Cardiac muscle cell (in vitro differentiated cells and primary cell): Measurements from ENCODE around the gene ERBB4. TPM values are rescaled to one million over a fixed set of nuclear protein-coding genes. Genes with fewer than 3 reads are reported as not detected.

Experiments
- DNase-seq, 2 donors: peaks; one replicate each; pipeline versions ENCODE4 v3.0.0 to v3.0.0-alpha.2; 2010 to 2017; ENCODE audit warnings: low read depth in 1 of 2, low spot score in 1 of 2
- H3K27ac ChIP-seq: fragments of 200-600 bp; sonication (generic); 2 replicates; pipeline ENCODE4 v1.5.1; 2016
- H3K27me3 ChIP-seq: fragments of 200-600 bp; sonication (generic); 2 replicates; pipeline ENCODE4 v1.6.0; 2016; ENCODE audit warnings: control low read depth
- H3K36me3 ChIP-seq: fragments of 200-600 bp; sonication (generic); 2 replicates; pipeline ENCODE4 v1.5.1; 2016; ENCODE audit warnings: control low read depth
- H3K4me1 ChIP-seq: fragments of 200-600 bp; sonication (generic); 2 replicates; pipeline ENCODE4 v1.8.1; 2017; ENCODE audit warnings: low read depth, mild to moderate bottlenecking, mixed run types
- H3K4me3 ChIP-seq: fragments of 200-600 bp; sonication (generic); 2 replicates; pipeline ENCODE4 v1.5.1; 2016; ENCODE audit warnings: mild to moderate bottlenecking
- H3K9me3 ChIP-seq: fragments of 200-600 bp; sonication (generic); 2 replicates; pipeline ENCODE4 v1.5.1; 2017; ENCODE audit warnings: low read depth, mild to moderate bottlenecking, control low read depth
- polyA plus RNA-seq: library from polyadenylated mRNA; unstranded; fragments of >200 nt; fragmentation: Nextera tagmentation; extraction: Ambion mirVana; gene quantifications from 2 replicates; pipeline ENCODE4 v1.2.1, GENCODE V29; 2016
- total RNA-seq: library from RNA; depleted of rRNA; stranded (reverse); fragments of >200 nt; gene quantifications from 2 replicates; pipeline ENCODE4 v1.2.3, GENCODE V29; 2016
- TF ChIP-seq, protein P1 (sequence below): IDR thresholded peaks from 2 replicates; pipeline ENCODE4 v1.5.1; 2012; ENCODE audit warnings: low read depth, mild to moderate bottlenecking, low read length

ERBB4 gene
- total and polyA plus RNA-seq, 2 experiments from 2014 or later = 38.1 to 42.1 TPM

DNA sequence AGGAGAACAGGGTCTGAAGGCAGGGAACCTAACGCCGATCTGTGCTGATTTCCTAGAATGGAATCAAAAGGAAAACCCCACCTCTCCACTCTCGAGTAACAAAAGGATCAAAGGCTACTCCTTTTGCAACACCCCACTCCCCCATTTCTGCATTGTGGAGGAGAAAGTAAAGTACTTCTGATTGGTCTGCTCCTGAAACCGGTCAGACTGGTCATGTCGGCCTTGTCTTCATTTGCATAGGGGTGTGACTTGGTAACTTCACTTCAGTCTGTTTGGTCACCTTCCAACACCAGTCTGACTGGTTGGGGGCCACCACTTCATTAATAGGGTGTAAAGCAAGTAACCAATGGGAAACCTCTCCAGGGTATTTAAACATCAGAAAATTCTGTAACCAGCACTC lies 771.9 kb downstream of the ERBB4 start:
- DNase-seq = no peak
- Histone ChIP-seq H3K4me1 (no peaks in the 10 kb centered on the region), H3K36me3 (no peaks in the 10 kb centered on the region), H3K27ac (no peak overlapping the region), H3K27me3 (no peaks in the 10 kb centered on the region), H3K4me3 (no peak overlapping the region), H3K9me3 (no peaks in the 10 kb centered on the region)
- TF ChIP-seq, protein P1, sequence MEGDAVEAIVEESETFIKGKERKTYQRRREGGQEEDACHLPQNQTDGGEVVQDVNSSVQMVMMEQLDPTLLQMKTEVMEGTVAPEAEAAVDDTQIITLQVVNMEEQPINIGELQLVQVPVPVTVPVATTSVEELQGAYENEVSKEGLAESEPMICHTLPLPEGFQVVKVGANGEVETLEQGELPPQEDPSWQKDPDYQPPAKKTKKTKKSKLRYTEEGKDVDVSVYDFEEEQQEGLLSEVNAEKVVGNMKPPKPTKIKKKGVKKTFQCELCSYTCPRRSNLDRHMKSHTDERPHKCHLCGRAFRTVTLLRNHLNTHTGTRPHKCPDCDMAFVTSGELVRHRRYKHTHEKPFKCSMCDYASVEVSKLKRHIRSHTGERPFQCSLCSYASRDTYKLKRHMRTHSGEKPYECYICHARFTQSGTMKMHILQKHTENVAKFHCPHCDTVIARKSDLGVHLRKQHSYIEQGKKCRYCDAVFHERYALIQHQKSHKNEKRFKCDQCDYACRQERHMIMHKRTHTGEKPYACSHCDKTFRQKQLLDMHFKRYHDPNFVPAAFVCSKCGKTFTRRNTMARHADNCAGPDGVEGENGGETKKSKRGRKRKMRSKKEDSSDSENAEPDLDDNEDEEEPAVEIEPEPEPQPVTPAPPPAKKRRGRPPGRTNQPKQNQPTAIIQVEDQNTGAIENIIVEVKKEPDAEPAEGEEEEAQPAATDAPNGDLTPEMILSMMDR = no peak

DNA sequence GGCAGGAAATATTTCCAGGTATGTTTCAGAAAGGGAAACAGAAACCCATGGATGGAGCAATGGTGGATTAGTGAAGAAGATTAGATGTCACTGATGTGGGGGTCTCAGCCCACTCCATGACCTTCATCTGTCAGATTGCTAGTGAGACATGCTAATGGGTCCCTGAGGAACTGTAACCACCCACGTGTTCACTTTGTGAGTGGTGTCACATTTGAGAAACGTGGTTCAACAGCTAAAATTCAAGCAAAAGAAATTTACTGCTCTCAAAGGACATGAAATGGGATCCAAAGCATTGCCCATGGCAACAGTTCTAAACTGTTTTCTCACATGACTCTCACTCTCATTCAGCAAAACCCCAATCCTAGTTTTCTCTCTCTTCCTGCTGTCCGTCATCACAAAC lies 776.1 kb downstream of the ERBB4 start:
- Histone ChIP-seq H3K9me3 (no peaks in the 10 kb centered on the region), H3K36me3 (no peaks in the 10 kb centered on the region), H3K27me3 (no peaks in the 10 kb centered on the region), H3K27ac (no peak overlapping the region), H3K4me1 (no peaks in the 10 kb centered on the region), H3K4me3 (no peak overlapping the region)
- DNase-seq = no peak
- TF ChIP-seq, protein P1 = no peak

DNA sequence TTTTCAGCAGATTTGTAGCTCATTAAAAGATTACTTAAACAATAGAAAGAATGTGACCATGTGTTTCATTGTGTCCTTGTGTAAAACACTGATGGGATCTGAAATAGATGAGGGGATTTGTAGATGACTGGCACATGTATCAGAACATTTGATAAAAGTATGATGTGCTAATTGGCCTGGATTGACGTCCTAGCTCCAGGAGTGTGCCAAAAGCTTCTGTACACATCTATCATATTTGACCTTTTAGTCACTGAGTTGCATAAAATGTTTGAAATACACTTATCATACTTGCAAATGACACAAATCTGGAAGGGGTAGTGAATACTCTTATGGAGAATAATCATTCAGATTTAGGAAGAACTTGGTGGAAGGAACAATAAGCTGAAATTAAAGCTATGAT lies 778.5 kb downstream of the ERBB4 start:
- no peak overlapping the region for H3K4me3 ChIP-seq
- no peaks in the 10 kb centered on the region for H3K36me3 ChIP-seq
- TF ChIP-seq, protein P1 = no peak
- DNase-seq = no peak
- H3K27me3 ChIP-seq = no peaks in the 10 kb centered on the region
- no peaks in the 10 kb centered on the region for H3K4me1 ChIP-seq
- no peak overlapping the region for H3K27ac ChIP-seq
- H3K9me3 ChIP-seq = no peaks in the 10 kb centered on the region

DNA sequence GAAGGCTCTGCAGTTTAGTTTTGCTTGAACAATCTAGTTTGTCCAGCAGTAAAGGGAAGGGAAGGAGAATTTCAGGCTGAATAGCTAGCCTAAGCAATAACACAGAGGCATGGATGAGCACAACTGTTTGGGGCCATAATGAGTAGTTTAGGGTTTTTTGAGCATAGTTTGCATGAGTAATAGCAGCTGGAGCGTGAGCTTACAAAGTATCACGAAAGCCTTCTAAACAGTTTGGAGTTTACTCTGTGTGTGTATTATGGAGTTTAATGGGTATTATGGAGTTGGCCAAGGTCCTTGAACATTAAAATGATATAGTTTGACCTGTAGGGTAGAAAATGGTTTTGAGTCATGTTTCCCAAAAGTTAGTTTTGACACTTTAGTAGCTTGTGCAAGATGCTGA lies 782.3 kb downstream of the ERBB4 start:
- no peak overlapping the region for H3K27ac ChIP-seq
- no peak overlapping the region for H3K4me3 ChIP-seq
- no peaks in the 10 kb centered on the region for H3K4me1 ChIP-seq
- H3K27me3 ChIP-seq = no peaks in the 10 kb centered on the region
- no peaks in the 10 kb centered on the region for H3K9me3 ChIP-seq
- no peak for DNase-seq
- TF ChIP-seq, protein P1 = no peak
- H3K36me3 ChIP-seq = no peaks in the 10 kb centered on the region

DNA sequence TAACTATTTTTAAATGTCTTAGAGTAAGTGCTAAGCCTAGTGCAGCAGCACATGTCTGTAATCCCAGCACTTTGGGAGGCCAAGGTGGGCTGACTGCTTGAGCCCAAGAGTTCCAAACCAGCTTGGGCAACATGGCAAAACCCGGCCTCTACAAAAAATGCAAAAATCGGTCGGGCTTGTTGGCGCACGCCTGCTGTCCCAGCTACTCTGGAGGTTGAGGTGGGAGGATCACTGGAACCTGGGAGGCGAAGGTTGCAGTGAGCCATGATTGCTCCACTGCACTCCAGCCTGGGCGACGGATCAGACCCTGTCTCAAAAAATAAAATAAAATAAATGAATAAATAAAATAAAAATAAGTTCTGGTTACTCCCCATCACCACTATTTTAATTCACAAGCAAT lies 783.4 kb downstream of the ERBB4 start:
- Histone ChIP-seq H3K27me3 (no peaks in the 10 kb centered on the region), H3K9me3 (no peaks in the 10 kb centered on the region), H3K27ac (no peak overlapping the region), H3K4me1 (no peaks in the 10 kb centered on the region), H3K4me3 (no peak overlapping the region), H3K36me3 (no peaks in the 10 kb centered on the region)
- TF ChIP-seq, protein P1 = no peak
- DNase-seq = no peak

DNA sequence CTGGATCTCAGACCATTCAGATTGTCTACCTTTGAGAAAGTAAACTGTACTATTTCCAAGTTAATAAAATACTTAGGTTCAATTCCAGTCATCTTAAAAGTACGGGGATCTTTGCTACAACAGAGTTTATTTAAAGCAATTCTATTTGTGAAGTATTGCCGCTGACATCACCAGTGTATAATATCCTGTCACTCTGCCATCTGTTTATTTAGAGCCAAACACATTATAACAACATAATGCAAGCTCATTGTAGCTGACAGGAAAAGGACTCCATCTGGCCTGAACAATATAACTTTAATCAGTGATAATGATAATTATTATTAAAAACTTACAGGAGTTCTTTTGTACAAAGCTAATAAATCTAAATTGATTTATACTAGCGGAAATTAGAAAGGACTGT lies 786.8 kb downstream of the ERBB4 start:
- H3K9me3 ChIP-seq = no peaks in the 10 kb centered on the region
- H3K27me3 ChIP-seq = no peaks in the 10 kb centered on the region
- no peak overlapping the region for H3K27ac ChIP-seq
- TF ChIP-seq, protein P1 = no peak
- H3K4me1 ChIP-seq = no peaks in the 10 kb centered on the region
- DNase-seq = no peak
- no peak overlapping the region for H3K4me3 ChIP-seq
- no peaks in the 10 kb centered on the region for H3K36me3 ChIP-seq
